Measurements from ENCODE around the gene PIP4K2C.

PIP4K2C gene

GRCh38 chr12:57590864-57591781, at the start of gene PIP4K2C:
Gene PIP4K2C (plus strand): TSS chr12:57591192. CDS start chr12:57591290, 98 bp downstream.
- DNase-seq (ENCODE audit: low read depth) = peak; percentile 61

DNA sequence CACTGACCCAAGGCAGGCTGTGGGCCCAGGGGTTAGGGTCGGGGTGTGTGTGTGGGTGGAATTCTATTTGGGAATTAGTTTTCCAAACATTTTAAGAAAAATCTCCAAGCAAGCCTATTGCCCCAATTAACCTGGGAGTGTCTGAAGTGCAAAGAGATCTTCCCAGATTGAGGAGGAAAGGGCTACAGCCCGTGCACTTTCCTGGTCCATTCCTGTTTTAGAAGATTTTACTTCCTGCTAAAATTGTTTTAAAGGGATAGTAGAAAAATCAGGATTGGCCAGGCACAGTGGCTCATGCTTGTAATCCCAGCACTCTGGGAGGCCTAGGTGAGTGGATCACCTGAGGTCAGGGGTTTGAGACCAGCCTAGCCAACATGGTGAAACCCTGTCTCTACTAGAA, 49.3 kb upstream of the PIP4K2C start:
- DNase-seq (ENCODE audit: low read depth) = no peak

DNA sequence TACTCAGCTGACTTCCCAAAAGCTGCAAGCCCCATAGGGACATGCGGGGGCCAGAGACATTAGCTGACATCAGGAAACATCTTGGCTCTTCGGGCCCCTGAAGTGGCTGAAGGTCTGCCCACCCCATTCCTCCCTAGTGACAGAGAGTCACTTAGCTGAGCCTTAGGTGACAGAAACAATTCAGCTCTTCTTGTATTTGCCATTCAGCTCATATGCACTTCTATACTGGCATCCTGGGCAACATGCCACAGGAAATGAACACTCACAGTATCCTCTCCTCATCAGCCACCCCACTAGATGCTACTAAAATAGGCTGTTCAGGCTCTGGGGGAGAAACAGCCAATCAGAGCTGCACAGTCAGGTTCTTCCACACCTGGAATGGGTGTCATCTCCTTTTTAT, 47.4 kb upstream of the PIP4K2C start:
- no peak for DNase-seq (ENCODE audit: low read depth)

GRCh38 chr12:57545809-57546437, 45.1 kb upstream of the PIP4K2C start:
- no peak for DNase-seq (ENCODE audit: low read depth)

- peak; percentile 89 for DNase-seq (ENCODE audit: low read depth)
Observed at GRCh38 chr12:57546438-57547287, 44.3 kb upstream of the PIP4K2C start, which contains the start of gene DCTN2. Gene DCTN2 (minus strand): TSS chr12:57547192. CDS start chr12:57547063, 129 bp downstream.

GRCh38 chr12:57547288-57548012, 43.5 kb upstream of the PIP4K2C start:
- no peak for DNase-seq (ENCODE audit: low read depth)

- no peak for DNase-seq (ENCODE audit: low read depth)
Observed at GRCh38 chr12:57548013-57548315, 43.0 kb upstream of the PIP4K2C start.

- no peak for DNase-seq (ENCODE audit: low read depth)
Observed at GRCh38 chr12:57548488-57548887, 42.5 kb upstream of the PIP4K2C start.

- DNase-seq (ENCODE audit: low read depth) = no peak
Observed at GRCh38 chr12:57549203-57549908, 41.6 kb upstream of the PIP4K2C start.

GRCh38 chr12:57549909-57550640, 40.9 kb upstream of the PIP4K2C start, which contains the start of gene KIF5A:
Gene KIF5A (plus strand): TSS chr12:57550044. CDS start chr12:57550272, 228 bp downstream.
- peak; percentile 31 for DNase-seq (ENCODE audit: low read depth)

DNA sequence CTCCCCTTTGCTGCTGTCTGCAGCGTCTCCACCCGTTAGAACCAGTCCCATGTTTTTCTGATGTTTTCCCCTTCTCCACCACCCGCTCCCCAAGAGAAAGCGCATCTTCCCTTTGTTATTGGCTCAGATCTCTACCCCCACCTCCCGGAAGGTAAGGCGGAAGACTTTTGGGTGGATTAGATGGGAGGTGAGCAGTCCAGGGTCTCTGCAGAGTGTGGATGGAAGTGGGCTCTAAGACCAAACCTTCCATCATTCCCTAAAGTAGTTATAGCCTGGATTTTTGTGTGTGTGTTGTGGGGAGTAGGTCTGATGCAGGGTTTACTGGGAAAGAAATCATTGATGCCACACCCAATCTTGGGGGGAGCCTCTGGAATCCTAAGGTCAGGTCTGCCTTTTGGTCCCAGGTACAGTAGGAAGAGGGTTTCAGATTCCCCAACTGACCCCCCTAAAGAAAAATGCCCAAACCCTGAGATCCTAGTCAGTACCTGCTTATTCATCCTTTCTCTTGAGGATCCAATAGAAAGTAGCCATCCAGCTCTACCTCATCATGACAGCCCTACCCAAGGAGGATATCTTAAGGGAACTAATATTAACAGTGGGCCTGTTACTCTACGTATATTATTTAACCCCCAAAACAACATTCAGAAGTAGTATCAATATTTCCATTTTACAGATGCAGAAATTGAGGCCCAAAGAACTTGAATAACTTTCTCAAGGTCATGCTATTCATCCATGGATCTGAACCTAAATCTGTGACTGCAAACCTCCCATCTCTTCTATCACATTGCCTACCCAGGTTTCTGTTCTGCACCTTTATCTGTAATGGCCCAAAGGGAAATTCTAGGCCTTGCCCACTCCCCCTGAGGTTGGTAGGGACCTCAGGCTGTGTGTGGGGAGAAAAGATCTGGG, 40.1 kb upstream of the PIP4K2C start:
- no peak for DNase-seq (ENCODE audit: low read depth)

DNA sequence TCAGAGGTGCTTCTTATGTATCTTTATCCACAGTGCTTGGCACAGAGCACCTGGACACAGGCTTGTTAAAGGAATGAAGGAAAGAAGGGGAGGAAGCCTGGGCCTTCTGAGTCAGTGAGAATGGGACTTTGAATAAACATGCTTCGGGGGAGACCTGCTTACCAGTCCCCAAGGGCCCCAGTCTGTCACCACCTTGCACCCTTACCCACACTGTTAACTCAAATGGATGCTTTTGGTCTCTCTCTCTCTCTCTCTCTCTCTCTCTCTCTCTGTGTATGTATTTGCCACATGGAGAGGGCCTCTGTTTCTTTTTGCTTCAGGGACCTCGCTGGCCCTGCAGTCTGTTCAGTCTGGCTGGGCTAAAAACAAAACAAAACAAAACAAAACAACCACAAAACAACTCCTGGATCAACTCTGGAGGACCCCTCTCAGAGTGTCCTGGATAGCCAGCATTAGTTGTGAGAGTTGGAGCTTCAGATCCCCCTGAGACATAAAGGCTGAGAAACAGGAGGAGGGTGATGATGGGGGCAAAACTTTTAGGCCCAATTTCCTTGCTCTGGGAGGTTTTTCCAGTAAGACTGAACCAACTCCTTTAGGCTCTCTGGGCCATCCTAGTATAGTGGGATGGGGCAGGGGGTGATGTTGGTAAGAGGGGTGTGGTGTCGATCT, 39.2 kb upstream of the PIP4K2C start:
- DNase-seq (ENCODE audit: low read depth) = no peak

DNA sequence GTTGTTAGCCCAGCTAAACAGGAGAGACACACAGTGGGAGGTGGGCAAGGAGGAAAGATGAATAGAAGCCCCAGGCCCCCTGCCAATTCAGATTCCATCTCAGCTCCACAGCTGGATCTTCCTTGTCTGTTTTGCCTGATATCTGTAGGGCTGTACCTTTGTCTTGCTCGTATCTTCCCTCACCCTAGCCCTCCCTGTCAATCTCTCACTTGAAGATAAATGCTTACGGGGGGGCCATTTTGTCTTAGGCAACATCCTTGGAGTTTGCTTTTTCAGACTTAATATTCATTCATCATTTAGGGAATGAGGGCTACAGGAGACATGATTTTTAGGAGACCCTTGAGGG, 38.7 kb upstream of the PIP4K2C start:
- DNase-seq (ENCODE audit: low read depth) = no peak

- DNase-seq (ENCODE audit: low read depth) = no peak
Observed at GRCh38 chr12:57552835-57553313, 38.1 kb upstream of the PIP4K2C start.

DNA sequence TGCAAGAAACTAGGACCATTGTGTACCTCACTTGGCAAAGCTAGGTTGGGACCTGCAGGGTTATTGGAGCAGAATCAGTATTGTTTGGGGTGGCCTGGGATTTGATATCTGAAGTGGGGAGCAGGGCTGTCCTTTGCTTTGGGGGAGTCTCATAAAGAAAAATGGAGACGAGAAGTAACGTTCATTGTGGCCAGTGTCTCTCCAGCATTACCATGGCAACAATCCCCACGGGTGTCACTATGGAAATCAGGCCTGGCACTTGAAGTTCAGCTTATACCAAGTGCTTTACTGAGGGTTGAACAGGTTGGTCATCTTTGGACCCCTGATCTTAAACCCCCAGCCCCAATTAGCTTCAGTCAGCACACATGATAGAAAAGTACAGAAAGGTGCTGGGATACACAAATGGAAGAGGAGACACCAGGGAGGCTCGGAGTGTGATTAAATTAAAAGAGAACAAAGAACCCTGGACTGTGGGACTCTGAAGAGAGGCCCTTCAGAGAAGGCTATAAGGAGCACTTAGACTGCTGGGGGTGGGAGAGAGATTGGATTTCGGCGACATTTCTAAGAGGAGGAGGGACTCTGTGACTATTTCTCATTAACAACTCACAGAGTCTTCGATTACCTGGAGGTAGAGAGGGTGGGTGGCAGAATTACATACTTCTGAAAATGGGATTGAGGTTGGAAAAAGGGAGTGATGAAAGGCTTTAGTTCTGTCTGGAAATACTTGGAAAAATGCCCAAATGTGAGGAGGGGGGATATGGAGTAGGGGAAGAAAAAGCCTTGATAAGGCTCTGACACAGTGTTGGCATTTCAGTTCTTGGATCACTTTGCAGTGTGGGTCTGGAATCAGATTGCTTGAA, 37.4 kb upstream of the PIP4K2C start:
- no peak for DNase-seq (ENCODE audit: low read depth)

GRCh38 chr12:57554453-57554852, 36.5 kb upstream of the PIP4K2C start:
- no peak for DNase-seq (ENCODE audit: low read depth)

DNA sequence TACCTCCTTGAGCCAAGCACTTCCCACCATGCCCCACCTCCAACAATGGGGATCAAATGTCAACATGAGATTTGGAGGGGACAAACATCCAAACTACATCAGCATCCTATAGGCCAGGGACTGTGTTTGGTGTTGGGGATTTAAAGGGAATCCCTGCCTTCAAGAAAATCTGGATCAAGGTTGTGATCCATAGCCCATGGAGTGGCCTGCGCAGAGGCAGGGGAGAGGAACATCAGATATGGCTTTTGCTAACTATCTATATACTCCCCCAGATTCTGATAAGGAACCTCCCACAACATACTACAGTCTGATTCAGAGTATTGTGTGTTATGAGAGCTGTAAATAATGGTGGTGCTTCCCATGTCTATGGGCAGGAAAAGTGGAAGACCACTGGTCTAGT, 36.1 kb upstream of the PIP4K2C start:
- no peak for DNase-seq (ENCODE audit: low read depth)

DNA sequence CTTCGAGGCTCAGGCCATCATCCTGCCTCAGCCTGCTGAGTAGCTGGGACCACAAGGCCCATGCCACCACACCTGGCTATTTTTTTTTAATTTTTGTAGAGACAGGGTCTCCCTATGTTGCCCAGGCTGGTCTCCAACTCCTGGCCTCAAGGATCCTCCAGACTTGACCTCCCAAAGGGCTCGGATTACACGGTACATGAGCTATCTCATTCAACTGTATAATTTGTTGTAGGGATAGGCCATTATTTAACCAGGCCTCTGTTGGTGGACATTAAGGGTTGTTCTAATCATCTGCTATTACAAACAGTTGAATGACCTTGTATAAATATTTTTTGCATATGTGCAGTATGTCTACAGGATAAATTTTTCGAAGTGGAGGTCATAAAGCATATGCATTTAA, 32.1 kb upstream of the PIP4K2C start:
- no peak for DNase-seq (ENCODE audit: low read depth)

All from stimulated activated CD4-positive, alpha-beta T cell treated with anti-CD3 and anti-CD28 coated beads, Interleukin-2, amount 100 ng/mL, for 4 hours (primary cell).